PC-3 (cell line): ENCODE results near the gene GTF2H4. TPM values are rescaled to one million over a fixed set of nuclear protein-coding genes. Genes with fewer than 3 reads are reported as not detected.
"Not testable (repeated sequence)": the region's sequence is repeated elsewhere in the genome, so short reads cannot be mapped to it uniquely, and the experiment has no call there.

Experiments
- ATAC-seq: fragments of 200-7000 bp; cut with Tn5 transposase; 2 replicates; pipeline ENCODE4 v1.9.1; 2020; ENCODE audit warnings: mild to moderate bottlenecking, moderate library complexity
- BruUV-seq: library from RNA; stranded (reverse); fragments of 400-500 nt; replicated peaks from 2 replicates; lab custom pipeline; 2021; lab: Mats Ljungman, UMichigan
- CTCF ChIA-PET: fragments of 300-600 bp; sonication (Branson Sonifier 250); formaldehyde crosslinking; loops from one replicate; lab custom pipeline; 2022; ENCODE audit warnings: antibody characterized with exemption; lab: Charles Lee
- POLR2A ChIA-PET: fragments of 300-600 bp; sonication (Branson Sonifier 250); formaldehyde crosslinking; loops from one replicate; lab custom pipeline; 2022; ENCODE audit warnings: antibody characterized with exemption; ENCODE audit not compliant: unreplicated experiment; lab: Charles Lee
- DNase-seq: peaks from one replicate; pipeline ENCODE4 v3.0.0-alpha.2; 2015
- H2AFZ ChIP-seq: fragments of 300-600 bp; sonication (generic); 2 replicates; pipeline ENCODE4 v1.6.0; 2016; ENCODE audit warnings: antibody characterized with exemption, low read length
- H3F3A ChIP-seq: fragments of 300-600 bp; sonication (generic); one replicate; pipeline ENCODE4 v1.6.0; 2017; ENCODE audit warnings: antibody characterized with exemption, low read length, control low read depth, mild to moderate bottlenecking; ENCODE audit not compliant: unreplicated experiment
- H3K27ac ChIP-seq: fragments of 300-600 bp; sonication (generic); 2 replicates; pipeline ENCODE4 v1.5.1; 2016; ENCODE audit warnings: mild to moderate bottlenecking, low read length
- H3K27me3 ChIP-seq: fragments of 300-600 bp; sonication (generic); 2 replicates; pipeline ENCODE4 v1.6.1; 2016; ENCODE audit warnings: low read length, mixed read lengths
- H3K36me3 ChIP-seq: fragments of 300-600 bp; sonication (generic); 2 replicates; pipeline ENCODE4 v1.6.1; 2016; ENCODE audit warnings: low read depth, mixed run types, low read length, mixed read lengths
- H3K4me1 ChIP-seq: fragments of 300-600 bp; sonication (generic); 2 replicates; pipeline ENCODE4 v1.5.1; 2016; ENCODE audit warnings: low read length; ENCODE audit not compliant: insufficient read depth
- H3K4me2 ChIP-seq: fragments of 300-600 bp; sonication (generic); 2 replicates; pipeline ENCODE4 v1.6.0; 2016; ENCODE audit warnings: low read length
- H3K4me3 ChIP-seq: fragments of 300-600 bp; sonication (generic); 2 replicates; pipeline ENCODE4 v1.5.1; 2016; ENCODE audit warnings: mild to moderate bottlenecking, low read length, mixed read lengths
- H3K79me2 ChIP-seq: fragments of 300-600 bp; sonication (generic); 2 replicates; pipeline ENCODE4 v1.6.1; 2017; ENCODE audit warnings: low read length, mixed read lengths
- H3K9ac ChIP-seq: fragments of 300-600 bp; sonication (generic); 2 replicates; pipeline ENCODE4 v1.6.0; 2016; ENCODE audit warnings: mild to moderate bottlenecking, low read length
- H3K9me2 ChIP-seq: fragments of 300-600 bp; sonication (generic); replicated peaks from 2 replicates; pipeline ENCODE4 v1.6.1; 2016; ENCODE audit warnings: mixed run types, low read length, mixed read lengths
- H3K9me3 ChIP-seq: fragments of 300-600 bp; sonication (generic); 2 replicates; pipeline ENCODE4 v1.6.1; 2016; ENCODE audit warnings: low read length, mixed read lengths
- H4K20me1 ChIP-seq: fragments of 300-600 bp; sonication (generic); 2 replicates; pipeline ENCODE4 v1.6.1; 2016; ENCODE audit warnings: low read length, mixed read lengths
- EZH2 ChIP-seq: fragments of 300-600 bp; sonication (generic); IDR thresholded peaks from one replicate; pipeline ENCODE4 v1.6.1; 2017; ENCODE audit warnings: antibody characterized with exemption, mild to moderate bottlenecking, low read length; ENCODE audit not compliant: unreplicated experiment
- EZH2phosphoT487 ChIP-seq: fragments of 300-600 bp; sonication (generic); IDR thresholded peaks from 2 replicates; pipeline ENCODE4 v1.6.1; 2018; ENCODE audit warnings: mild to moderate bottlenecking, antibody characterized with exemption, low read length, borderline replicate concordance
- intact Hi-C: fragments of 100-400 bp; cut with micrococcal nuclease; formaldehyde crosslinking; loops from 2 replicates; pipeline ENCODE4 v1.9.0; 2023
- total RNA-seq: library from RNA; depleted of rRNA; stranded (reverse); fragments of >200 nt; gene quantifications from 2 replicates; pipeline ENCODE4 v1.2.3, GENCODE V29; 2014
- TF ChIP-seq, protein P1 (sequence below): fragments of 300-600 bp; sonication (generic); conservative IDR thresholded peaks from 2 replicates; pipeline ENCODE4 v1.5.1; 2017; ENCODE audit warnings: antibody characterized with exemption, low read depth, mild to moderate bottlenecking, low read length

The GTF2H4 gene
- total RNA-seq, 1 experiment from 2014 or later: 28.7 TPM

DNA sequence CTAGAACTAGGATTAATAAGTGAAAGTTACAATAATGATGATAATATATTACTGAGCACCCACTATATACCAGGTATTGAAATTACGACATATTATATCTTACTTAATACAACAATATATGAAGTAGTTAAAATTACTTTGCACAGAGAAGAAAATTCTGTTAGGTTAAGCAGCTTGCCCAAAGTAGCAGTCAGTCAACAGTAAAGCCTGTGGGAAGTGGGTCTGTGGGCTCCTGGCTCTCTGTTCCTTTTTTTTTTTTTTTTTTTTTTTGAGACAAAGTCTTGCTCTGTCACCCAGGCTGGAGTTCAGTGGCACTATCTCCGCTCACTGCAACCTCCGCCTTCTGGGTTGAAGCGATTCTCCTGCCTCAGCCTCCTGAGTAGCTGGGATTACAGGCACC is 4.8 kb upstream of the GTF2H4 start:
- intact Hi-C loops: no loop called here
- CTCF ChIA-PET: no interaction called here
- TF ChIP-seq, protein P1, sequence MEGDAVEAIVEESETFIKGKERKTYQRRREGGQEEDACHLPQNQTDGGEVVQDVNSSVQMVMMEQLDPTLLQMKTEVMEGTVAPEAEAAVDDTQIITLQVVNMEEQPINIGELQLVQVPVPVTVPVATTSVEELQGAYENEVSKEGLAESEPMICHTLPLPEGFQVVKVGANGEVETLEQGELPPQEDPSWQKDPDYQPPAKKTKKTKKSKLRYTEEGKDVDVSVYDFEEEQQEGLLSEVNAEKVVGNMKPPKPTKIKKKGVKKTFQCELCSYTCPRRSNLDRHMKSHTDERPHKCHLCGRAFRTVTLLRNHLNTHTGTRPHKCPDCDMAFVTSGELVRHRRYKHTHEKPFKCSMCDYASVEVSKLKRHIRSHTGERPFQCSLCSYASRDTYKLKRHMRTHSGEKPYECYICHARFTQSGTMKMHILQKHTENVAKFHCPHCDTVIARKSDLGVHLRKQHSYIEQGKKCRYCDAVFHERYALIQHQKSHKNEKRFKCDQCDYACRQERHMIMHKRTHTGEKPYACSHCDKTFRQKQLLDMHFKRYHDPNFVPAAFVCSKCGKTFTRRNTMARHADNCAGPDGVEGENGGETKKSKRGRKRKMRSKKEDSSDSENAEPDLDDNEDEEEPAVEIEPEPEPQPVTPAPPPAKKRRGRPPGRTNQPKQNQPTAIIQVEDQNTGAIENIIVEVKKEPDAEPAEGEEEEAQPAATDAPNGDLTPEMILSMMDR: no peak
- TF ChIP-seq EZH2phosphoT487: no peak
- TF ChIP-seq EZH2: no peak
- no peaks in the 10 kb centered on the region for H3K4me1 ChIP-seq
- H2AFZ ChIP-seq: no peak overlapping the region
- BruUV-seq: no TSS peak
- H3K79me2 ChIP-seq: peaks cover 2% of the 10 kb centered on the region
- no peak overlapping the region for H3K9ac ChIP-seq
- H3K27ac ChIP-seq: no peak overlapping the region
- no peaks in the 10 kb centered on the region for H3K9me2 ChIP-seq
- no peak for DNase-seq
- H3K9me3 ChIP-seq: no peaks in the 10 kb centered on the region
- H3F3A ChIP-seq: no peaks in the 10 kb centered on the region
- POLR2A ChIA-PET: no interaction called here
- no peak for ATAC-seq
- peaks cover 14% of the 10 kb centered on the region; the same call in 1 of the 2 replicates for H3K36me3 ChIP-seq
- H3K27me3 ChIP-seq: no peaks in the 10 kb centered on the region
- H3K4me2 ChIP-seq: no peak overlapping the region
- H4K20me1 ChIP-seq: no peaks in the 10 kb centered on the region
- H3K4me3 ChIP-seq: no peak overlapping the region

DNA sequence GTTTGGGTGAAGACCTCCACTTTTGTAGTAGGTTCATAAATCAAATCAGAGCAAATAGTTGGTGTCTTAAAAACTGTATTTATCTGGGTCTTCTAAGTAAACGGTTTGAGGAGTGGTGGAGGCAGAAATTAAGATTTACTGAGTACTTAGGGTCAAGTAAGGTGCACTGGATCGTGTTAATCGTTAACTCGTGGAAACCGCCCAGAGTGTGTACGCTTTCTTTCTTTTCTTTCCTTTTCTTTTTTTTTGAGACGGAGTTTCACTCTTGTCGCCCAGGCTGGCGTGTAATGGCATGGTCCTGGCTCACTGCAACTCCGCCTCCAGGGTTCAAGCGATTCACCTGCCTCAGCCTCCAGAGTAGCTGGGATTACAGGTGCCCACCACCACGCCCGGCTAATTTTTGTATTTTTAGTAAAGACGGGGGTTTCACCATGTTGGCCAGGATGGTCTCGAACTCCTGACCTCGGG is 683 bp upstream of the GTF2H4 start:
- not testable (repeated sequence) for H3K27ac ChIP-seq

GRCh38 chr6:30908700-30909099 is 693 bp downstream of the GTF2H4 start:
- DNase-seq (no peak), ATAC-seq (no peak)
- Histone ChIP-seq H3K4me2 (peak overlapping the region; percentile 88), H3K79me2 (peaks cover 18% of the 10 kb centered on the region), H3K9me3 (no peaks in the 10 kb centered on the region), H2AFZ (peak overlapping the region; percentile 99), H4K20me1 (no peaks in the 10 kb centered on the region), H3K4me1 (peaks cover 15% of the 10 kb centered on the region), H3K27ac (no peak overlapping the region), H3K27me3 (no peaks in the 10 kb centered on the region), H3K36me3 (peaks cover 6% of the 10 kb centered on the region; the same call in 1 of the 2 replicates), H3K9ac (peak overlapping the region; percentile 93), H3K9me2 (no peaks in the 10 kb centered on the region), H3F3A (no peaks in the 10 kb centered on the region), H3K4me3 (peak overlapping the region; percentile 100)
- no TSS peak for BruUV-seq
- ChIA-PET POLR2A (no interaction called here), CTCF (interaction anchor here (1.0 kb wide), 1 partner anchor 89 kb away, joined by 3 read pairs; no protein-coding TSS in a partner anchor)
- TF ChIP-seq EZH2 (no peak), EZH2phosphoT487 (no peak)
- TF ChIP-seq, protein P1: no peak
- intact Hi-C loops: no loop called here

More for the DNA sequence above, 683 bp upstream of the GTF2H4 start:
- H3K4me1 ChIP-seq, H3K9me2 ChIP-seq, intact Hi-C loops, H4K20me1 ChIP-seq, H3K9me3 ChIP-seq, DNase-seq, H3K27me3 ChIP-seq, ATAC-seq, H3F3A ChIP-seq, H3K36me3 ChIP-seq, H3K9ac ChIP-seq: not testable (repeated sequence)
- H2AFZ ChIP-seq: 0 out of 2 replicates have a peak overlapping the region, but pooled peaks have one; percentile 58
- H3K4me2 ChIP-seq: peak overlapping the region; percentile 88
- peak overlapping the region; percentile 100 for H3K4me3 ChIP-seq
- POLR2A ChIA-PET: interaction anchor here (0.5 to 0.9 kb wide), 4 partner anchors 22 to 176 kb away, joined by 3 to 7 read pairs (median 4); no protein-coding TSS in a partner anchor
- CTCF ChIA-PET: interaction anchor here (0.6 to 1.0 kb wide), 2 partner anchors 172 to 218 kb away, joined by 3 read pairs; no protein-coding TSS in a partner anchor
- BruUV-seq: TSS peak; percentile 51
- H3K79me2 ChIP-seq: peaks cover 18% of the 10 kb centered on the region

DNA sequence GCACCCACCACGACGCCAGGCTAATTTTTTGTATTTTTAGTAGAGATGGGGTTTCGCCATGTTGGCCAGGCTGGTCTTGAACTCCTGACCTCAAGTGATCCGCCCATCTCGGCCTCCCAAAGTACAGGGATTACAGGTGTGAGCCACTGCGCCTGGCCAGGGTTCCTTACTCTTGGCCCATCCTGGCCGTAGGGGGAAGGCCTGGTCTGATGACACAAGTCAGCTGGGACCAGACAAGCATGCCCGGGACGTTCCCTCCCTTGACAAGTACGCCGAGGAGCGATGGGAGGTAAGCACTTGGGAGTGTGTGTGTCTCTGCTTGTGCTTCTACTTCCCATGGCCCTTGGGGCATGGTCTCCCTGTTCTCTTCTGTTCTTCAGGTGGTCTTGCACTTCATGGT is 2.5 kb downstream of the GTF2H4 start:
- H3K9me2 ChIP-seq, H3K9me3 ChIP-seq, H3K27me3 ChIP-seq, H3K36me3 ChIP-seq, BruUV-seq, H4K20me1 ChIP-seq, H3K4me3 ChIP-seq, H3K9ac ChIP-seq, CTCF ChIA-PET, H3F3A ChIP-seq, DNase-seq, H2AFZ ChIP-seq, POLR2A ChIA-PET, H3K4me2 ChIP-seq, H3K27ac ChIP-seq, intact Hi-C loops, ATAC-seq: not testable (repeated sequence)
- H3K4me1 ChIP-seq: peaks cover 29% of the 10 kb centered on the region
- peaks cover 18% of the 10 kb centered on the region for H3K79me2 ChIP-seq
